K562 (cell line): ENCODE results near the gene ZNF501. TPM values are rescaled to one million over a fixed set of nuclear protein-coding genes. Genes with fewer than 3 reads are reported as not detected.

Source experiments
- CSDE1 ChIP-seq, 2 experiments: fragments of 450-650 bp; IDR thresholded peaks; 2 replicates each; pipeline ENCODE4 v1.6.1; 2016; ENCODE audit warnings: mild to moderate bottlenecking in 1 of 2
- HDAC3 ChIP-seq: fragments of 450-650 bp; IDR thresholded peaks from 2 replicates; pipeline ENCODE4 v1.6.1; 2018; ENCODE audit warnings: borderline replicate concordance, mild to moderate bottlenecking, moderate library complexity; ENCODE audit not compliant: partially characterized antibody
- OTX1 ChIP-seq: fragments of 450-650 bp; formaldehyde crosslinking; IDR thresholded peaks from 2 replicates; pipeline ENCODE4 v1.4.0; 2022; ENCODE audit warnings: mild to moderate bottlenecking
- POLR3A ChIP-seq: IDR thresholded peaks from 2 replicates; pipeline ENCODE4 v1.6.1; 2011; ENCODE audit warnings: borderline replicate concordance, mild to moderate bottlenecking, moderate library complexity; ENCODE audit not compliant: insufficient read length, insufficient read depth; ENCODE audit errors: extremely low read depth
- RBM22 ChIP-seq: fragments of 200-400 bp; formaldehyde crosslinking; IDR thresholded peaks from 2 replicates; pipeline ENCODE4 v1.6.1; 2018; ENCODE audit warnings: low read length, low read depth; ENCODE audit not compliant: poor library complexity, severe bottlenecking
- RCOR1 ChIP-seq, 2 experiments: IDR thresholded peaks; 2 replicates each; pipeline ENCODE4 v1.6.1; 2012; ENCODE audit warnings: low read depth in 2 of 2, low read length in 2 of 2, borderline replicate concordance in 1 of 2, improper control_type of control experiment in 1 of 2
- TAF1 ChIP-seq: IDR thresholded peaks from 2 replicates; pipeline ENCODE4 v1.6.1; 2011; ENCODE audit warnings: mild to moderate bottlenecking, low read length, moderate library complexity; ENCODE audit not compliant: insufficient read depth, control insufficient read depth, severe bottlenecking; ENCODE audit errors: extremely low read depth
- THRAP3 ChIP-seq: fragments of 450-650 bp; IDR thresholded peaks from 2 replicates; pipeline ENCODE4 v1.6.1; 2016; ENCODE audit warnings: mild to moderate bottlenecking, inconsistent platforms, borderline replicate concordance
- U2AF2 ChIP-seq: fragments of 200-400 bp; formaldehyde crosslinking; optimal IDR thresholded peaks from 2 replicates; pipeline ENCODE3; 2017; ENCODE audit warnings: low read depth, mild to moderate bottlenecking, low read length
- ZC3H4 ChIP-seq: sonication (generic); formaldehyde crosslinking; IDR thresholded peaks from 2 replicates; pipeline ENCODE4 v1.9.0; 2021; ENCODE audit warnings: missing genetic modification reagents, borderline replicate concordance
- ZKSCAN3 ChIP-seq: fragments of 250-450 bp; sonication (Bioruptor Pico); IDR thresholded peaks from 2 replicates; pipeline ENCODE4 v1.4.0; 2020
- ZNF212 ChIP-seq: fragments of 450-650 bp; formaldehyde crosslinking; IDR thresholded peaks from 2 replicates; pipeline ENCODE4 v1.4.0; 2020; ENCODE audit warnings: mild to moderate bottlenecking
- ZNF23 ChIP-seq: fragments of 250-450 bp; sonication (Bioruptor Pico); IDR thresholded peaks from 2 replicates; pipeline ENCODE4 v1.4.0; 2020; ENCODE audit warnings: mild to moderate bottlenecking
- ZNF699 ChIP-seq: fragments of 250-450 bp; sonication (Bioruptor Pico); IDR thresholded peaks from 2 replicates; pipeline ENCODE4 v1.8.0; 2021; ENCODE audit warnings: mild to moderate bottlenecking, moderate library complexity; ENCODE audit not compliant: insufficient replicate concordance
- polyA plus RNA-seq, 8 experiments: library from polyadenylated mRNA; depleted of rRNA in 4 of 8; stranded (reverse) in 5 of 8; unstranded in 3 of 8; fragments of >200 nt; fragmentation: Nextera tagmentation in 2 of 8; fragmentation: Illumina TruSeq in 1 of 8; extraction: Ambion mirVana in 2 of 8; extraction: Trizol in 1 of 8; gene quantifications; 2 replicates each; pipeline versions ENCODE4 v1.2.1 to v1.2.3, GENCODE V29; 2011 to 2014; ENCODE audit warnings: inconsistent platforms in 1 of 8, missing spikeins in 1 of 8
- total RNA-seq, 7 experiments: library from RNA; depleted of rRNA in 6 of 7; stranded (reverse); fragments of >200 nt in 6 of 7; fragmentation: Illumina TruSeq in 2 of 7; extraction: Trizol in 2 of 7; gene quantifications; 2 replicates each; pipeline versions ENCODE4 v1.2.1 to v1.2.3, GENCODE V29; 2011 to 2021; ENCODE audit warnings: low replicate concordance in 1 of 7
- TF ChIP-seq, protein P1 (sequence below): fragments of 450-650 bp; IDR thresholded peaks from 2 replicates; pipeline ENCODE4 v1.7.0; 2016; ENCODE audit warnings: borderline replicate concordance
- TF ChIP-seq, protein P2 (sequence below): IDR thresholded peaks from 2 replicates; pipeline ENCODE4 v1.6.1; 2011; ENCODE audit warnings: borderline replicate concordance, low read depth, mild to moderate bottlenecking, moderate library complexity, low read length; ENCODE audit not compliant: insufficient read depth, poor library complexity, severe bottlenecking
- TF ChIP-seq, protein P3 (sequence below), 2 experiments: fragments of 450-650 bp; IDR thresholded peaks; 2 replicates each; pipeline ENCODE4 v1.6.1; 2018; ENCODE audit warnings: mild to moderate bottlenecking in 2 of 2, low read depth in 1 of 2; ENCODE audit not compliant: partially characterized antibody in 2 of 2
- TF ChIP-seq, protein P4 (sequence below): sonication (generic); formaldehyde crosslinking; IDR thresholded peaks from 2 replicates; pipeline ENCODE4 v1.8.1; 2022; ENCODE audit warnings: missing genetic modification reagents

Gene ZNF501
- total and polyA plus RNA-seq, 9 of the 15 experiments (the other 6 are each of a cell fraction or from before 2014, with no cell fraction given) = 1.2 to 6.5 (median 3.7) TPM

DNA sequence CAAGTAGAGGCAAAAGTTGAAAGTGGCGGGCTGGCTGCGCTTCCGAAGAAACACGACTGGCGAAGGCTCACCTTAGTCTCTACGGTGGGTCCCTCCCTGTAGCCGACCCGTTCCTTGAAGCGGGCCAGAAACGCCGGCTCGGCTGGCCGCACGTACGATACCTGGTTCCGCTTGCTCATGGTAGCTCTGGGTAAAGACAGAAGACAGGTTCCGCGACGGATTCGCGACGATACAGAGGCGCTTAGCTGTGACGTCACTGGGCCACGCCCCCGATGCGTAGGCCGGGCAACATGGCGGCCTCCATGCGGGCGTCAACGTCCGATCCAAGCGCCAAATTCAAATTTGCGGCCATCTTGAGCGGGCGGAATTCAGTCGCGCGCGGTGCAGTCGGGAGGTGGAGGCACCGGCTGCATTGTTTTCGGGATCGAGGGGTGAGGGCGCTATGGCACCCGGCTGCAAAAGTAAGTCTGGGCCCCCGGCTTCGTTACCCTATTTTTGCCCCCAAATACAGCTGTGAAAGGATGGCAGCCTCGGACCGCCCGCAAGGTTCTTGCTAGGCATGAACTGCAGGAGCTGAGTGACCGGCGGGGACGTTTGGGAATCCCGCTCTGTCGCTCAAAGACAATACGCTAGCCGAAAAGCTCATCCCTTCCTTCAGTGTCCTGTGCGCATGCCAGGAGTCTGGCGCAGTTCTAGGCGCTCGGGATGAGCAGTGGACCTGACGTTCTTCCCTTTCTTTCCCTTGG lies 32.2 kb downstream of the ZNF501 start, which contains the start of the genes KIAA1143 and KIF15 (continued):
- TF ChIP-seq, protein P1, sequence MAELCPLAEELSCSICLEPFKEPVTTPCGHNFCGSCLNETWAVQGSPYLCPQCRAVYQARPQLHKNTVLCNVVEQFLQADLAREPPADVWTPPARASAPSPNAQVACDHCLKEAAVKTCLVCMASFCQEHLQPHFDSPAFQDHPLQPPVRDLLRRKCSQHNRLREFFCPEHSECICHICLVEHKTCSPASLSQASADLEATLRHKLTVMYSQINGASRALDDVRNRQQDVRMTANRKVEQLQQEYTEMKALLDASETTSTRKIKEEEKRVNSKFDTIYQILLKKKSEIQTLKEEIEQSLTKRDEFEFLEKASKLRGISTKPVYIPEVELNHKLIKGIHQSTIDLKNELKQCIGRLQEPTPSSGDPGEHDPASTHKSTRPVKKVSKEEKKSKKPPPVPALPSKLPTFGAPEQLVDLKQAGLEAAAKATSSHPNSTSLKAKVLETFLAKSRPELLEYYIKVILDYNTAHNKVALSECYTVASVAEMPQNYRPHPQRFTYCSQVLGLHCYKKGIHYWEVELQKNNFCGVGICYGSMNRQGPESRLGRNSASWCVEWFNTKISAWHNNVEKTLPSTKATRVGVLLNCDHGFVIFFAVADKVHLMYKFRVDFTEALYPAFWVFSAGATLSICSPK = no peak
- TF ChIP-seq, protein P2, sequence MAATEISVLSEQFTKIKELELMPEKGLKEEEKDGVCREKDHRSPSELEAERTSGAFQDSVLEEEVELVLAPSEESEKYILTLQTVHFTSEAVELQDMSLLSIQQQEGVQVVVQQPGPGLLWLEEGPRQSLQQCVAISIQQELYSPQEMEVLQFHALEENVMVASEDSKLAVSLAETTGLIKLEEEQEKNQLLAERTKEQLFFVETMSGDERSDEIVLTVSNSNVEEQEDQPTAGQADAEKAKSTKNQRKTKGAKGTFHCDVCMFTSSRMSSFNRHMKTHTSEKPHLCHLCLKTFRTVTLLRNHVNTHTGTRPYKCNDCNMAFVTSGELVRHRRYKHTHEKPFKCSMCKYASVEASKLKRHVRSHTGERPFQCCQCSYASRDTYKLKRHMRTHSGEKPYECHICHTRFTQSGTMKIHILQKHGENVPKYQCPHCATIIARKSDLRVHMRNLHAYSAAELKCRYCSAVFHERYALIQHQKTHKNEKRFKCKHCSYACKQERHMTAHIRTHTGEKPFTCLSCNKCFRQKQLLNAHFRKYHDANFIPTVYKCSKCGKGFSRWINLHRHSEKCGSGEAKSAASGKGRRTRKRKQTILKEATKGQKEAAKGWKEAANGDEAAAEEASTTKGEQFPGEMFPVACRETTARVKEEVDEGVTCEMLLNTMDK = no peak
- TF ChIP-seq OTX1 (CRISPR knock-in tag) (0 out of 2 replicates have a peak, but pooled peaks have one; percentile 7), ZNF23 (no peak), RCOR1 (IDR thresholded peaks at IDR 0.05; ENCODE audit: borderline replicate concordance in 1 of 2, low read depth in 2 of 2, low read length in 2 of 2) (no peak), U2AF2 (no peak), RBM22 (peak; percentile 88), ZKSCAN3 (no peak), POLR3A (no peak), ZNF212 (CRISPR knock-in tag) (no peak), TAF1 (peak; percentile 91), THRAP3 (no peak), ZNF699 (CRISPR knock-in tag) (no peak), CSDE1 (IDR thresholded peaks at IDR 0.05) (peak; percentile 92), HDAC3 (no peak), ZC3H4 (CRISPR knock-in tag) (no peak)
- TF ChIP-seq, protein P3, sequence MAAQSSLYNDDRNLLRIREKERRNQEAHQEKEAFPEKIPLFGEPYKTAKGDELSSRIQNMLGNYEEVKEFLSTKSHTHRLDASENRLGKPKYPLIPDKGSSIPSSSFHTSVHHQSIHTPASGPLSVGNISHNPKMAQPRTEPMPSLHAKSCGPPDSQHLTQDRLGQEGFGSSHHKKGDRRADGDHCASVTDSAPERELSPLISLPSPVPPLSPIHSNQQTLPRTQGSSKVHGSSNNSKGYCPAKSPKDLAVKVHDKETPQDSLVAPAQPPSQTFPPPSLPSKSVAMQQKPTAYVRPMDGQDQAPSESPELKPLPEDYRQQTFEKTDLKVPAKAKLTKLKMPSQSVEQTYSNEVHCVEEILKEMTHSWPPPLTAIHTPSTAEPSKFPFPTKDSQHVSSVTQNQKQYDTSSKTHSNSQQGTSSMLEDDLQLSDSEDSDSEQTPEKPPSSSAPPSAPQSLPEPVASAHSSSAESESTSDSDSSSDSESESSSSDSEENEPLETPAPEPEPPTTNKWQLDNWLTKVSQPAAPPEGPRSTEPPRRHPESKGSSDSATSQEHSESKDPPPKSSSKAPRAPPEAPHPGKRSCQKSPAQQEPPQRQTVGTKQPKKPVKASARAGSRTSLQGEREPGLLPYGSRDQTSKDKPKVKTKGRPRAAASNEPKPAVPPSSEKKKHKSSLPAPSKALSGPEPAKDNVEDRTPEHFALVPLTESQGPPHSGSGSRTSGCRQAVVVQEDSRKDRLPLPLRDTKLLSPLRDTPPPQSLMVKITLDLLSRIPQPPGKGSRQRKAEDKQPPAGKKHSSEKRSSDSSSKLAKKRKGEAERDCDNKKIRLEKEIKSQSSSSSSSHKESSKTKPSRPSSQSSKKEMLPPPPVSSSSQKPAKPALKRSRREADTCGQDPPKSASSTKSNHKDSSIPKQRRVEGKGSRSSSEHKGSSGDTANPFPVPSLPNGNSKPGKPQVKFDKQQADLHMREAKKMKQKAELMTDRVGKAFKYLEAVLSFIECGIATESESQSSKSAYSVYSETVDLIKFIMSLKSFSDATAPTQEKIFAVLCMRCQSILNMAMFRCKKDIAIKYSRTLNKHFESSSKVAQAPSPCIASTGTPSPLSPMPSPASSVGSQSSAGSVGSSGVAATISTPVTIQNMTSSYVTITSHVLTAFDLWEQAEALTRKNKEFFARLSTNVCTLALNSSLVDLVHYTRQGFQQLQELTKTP (IDR thresholded peaks at IDR 0.05; ENCODE audit: low read depth in 1 of 2, partially characterized antibody in 2 of 2) = no peak
- TF ChIP-seq, protein P4, sequence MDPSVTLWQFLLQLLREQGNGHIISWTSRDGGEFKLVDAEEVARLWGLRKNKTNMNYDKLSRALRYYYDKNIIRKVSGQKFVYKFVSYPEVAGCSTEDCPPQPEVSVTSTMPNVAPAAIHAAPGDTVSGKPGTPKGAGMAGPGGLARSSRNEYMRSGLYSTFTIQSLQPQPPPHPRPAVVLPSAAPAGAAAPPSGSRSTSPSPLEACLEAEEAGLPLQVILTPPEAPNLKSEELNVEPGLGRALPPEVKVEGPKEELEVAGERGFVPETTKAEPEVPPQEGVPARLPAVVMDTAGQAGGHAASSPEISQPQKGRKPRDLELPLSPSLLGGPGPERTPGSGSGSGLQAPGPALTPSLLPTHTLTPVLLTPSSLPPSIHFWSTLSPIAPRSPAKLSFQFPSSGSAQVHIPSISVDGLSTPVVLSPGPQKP = no peak
